H1 (cell line): ENCODE measurements around the gene TRABD2A. TPM values are rescaled to one million over a fixed set of nuclear protein-coding genes. Genes with fewer than 3 reads are reported as not detected.

Experiments used
- NANOG ChIP-seq: IDR thresholded peaks from 2 replicates; pipeline ENCODE4 v1.6.1; 2011; ENCODE audit warnings: low read length, low read depth, mild to moderate bottlenecking, inconsistent platforms; ENCODE audit not compliant: insufficient read depth, poor library complexity, severe bottlenecking
- polyA plus RNA-seq, 7 experiments: library from polyadenylated mRNA; depleted of rRNA in 3 of 7; stranded (reverse) in 5 of 7; unstranded in 2 of 7; fragments of >200 nt in 5 of 7; fragments of 200-250 nt in 2 of 7; gene quantifications; 1 replicate in 5 of 7; 2 replicates in 1 of 7; 4 replicates in 1 of 7; pipeline versions ENCODE4 v1.2.1 to v1.2.3, GENCODE V29; 2011 to 2013; ENCODE audit warnings: missing spikeins in 2 of 7, mixed read lengths in 2 of 7
- total RNA-seq: library from RNA; stranded (reverse); fragmentation: NEBNext Ultra II Directional; extraction: Animal tissue kit (Norgen Biotek cat#: 25700); gene quantifications from 2 replicates; pipeline ENCODE4 v1.2.1, GENCODE V29; 2021

Gene TRABD2A
- total and polyA plus RNA-seq, 2 of the 8 experiments (the other 6 are each of a cell fraction or from before 2014, with no cell fraction given): 17.3 to 18.6 TPM

GRCh38 chr2:84832772-84833461, 48.0 kb downstream of the TRABD2A start (continued):
- TF ChIP-seq NANOG: no peak
